Activated CD4-positive, alpha-beta T cell treated with anti-CD3 and anti-CD28 coated beads for 36 hours (primary cell): ENCODE measurements around the gene LIMS2. TPM values are rescaled to one million over a fixed set of nuclear protein-coding genes. Genes with fewer than 3 reads are reported as not detected.

Experiments used
- ATAC-seq: fragments of 200-7000 bp; cut with Tn5 transposase; one replicate; pipeline ENCODE4 v1.10.0; 2021; ENCODE audit warnings: mild to moderate bottlenecking, moderate library complexity
- CTCF ChIA-PET: fragments of 350-600 bp; sonication (Branson Sonifier 250); formaldehyde crosslinking; loops from one replicate; lab custom pipeline; 2021; ENCODE audit warnings: antibody characterized with exemption; lab: Charles Lee
- POLR2A ChIA-PET: fragments of 350-600 bp; sonication (Branson Sonifier 250); formaldehyde crosslinking; loops from one replicate; lab custom pipeline; 2021; ENCODE audit warnings: antibody characterized with exemption, inconsistent platforms; lab: Charles Lee
- DNase-seq: peaks from one replicate; pipeline ENCODE4 v3.0.0-alpha.2; 2020
- H3K27ac Mint-ChIP-seq: one replicate; pipeline ENCODE4 v1.8.0; 2021; ENCODE audit warnings: mixed read lengths
- H3K27me3 Mint-ChIP-seq: one replicate; pipeline ENCODE4 v1.8.0; 2021; ENCODE audit warnings: mixed read lengths
- H3K36me3 Mint-ChIP-seq: one replicate; pipeline ENCODE4 v1.8.0; 2021; ENCODE audit warnings: low read depth, mixed read lengths
- H3K4me1 Mint-ChIP-seq: one replicate; pipeline ENCODE4 v1.8.0; 2021; ENCODE audit warnings: mixed read lengths
- H3K4me3 Mint-ChIP-seq: one replicate; pipeline ENCODE4 v1.8.0; 2021; ENCODE audit warnings: mild to moderate bottlenecking, moderate library complexity, mixed read lengths
- H3K9me3 Mint-ChIP-seq: one replicate; pipeline ENCODE4 v1.8.0; 2021; ENCODE audit warnings: low read depth, mixed read lengths
- intact Hi-C, 2 experiments: fragments of 100-400 bp; cut with DNase I in 1 of 2; cut with micrococcal nuclease in 1 of 2; formaldehyde crosslinking; loops; one replicate each; pipeline versions ENCODE4 v1.14.2 to v1.15.1; 2022 to 2024; cut with DNase I, micrococcal nuclease
- total RNA-seq, 2 experiments: library from RNA; stranded (reverse); gene quantifications; one replicate each; pipeline ENCODE4 v1.2.3, GENCODE V29; 2021

LIMS2 gene
- total RNA-seq, 2 experiments from 2014 or later, result 16.4 to 19.3 TPM

DNA sequence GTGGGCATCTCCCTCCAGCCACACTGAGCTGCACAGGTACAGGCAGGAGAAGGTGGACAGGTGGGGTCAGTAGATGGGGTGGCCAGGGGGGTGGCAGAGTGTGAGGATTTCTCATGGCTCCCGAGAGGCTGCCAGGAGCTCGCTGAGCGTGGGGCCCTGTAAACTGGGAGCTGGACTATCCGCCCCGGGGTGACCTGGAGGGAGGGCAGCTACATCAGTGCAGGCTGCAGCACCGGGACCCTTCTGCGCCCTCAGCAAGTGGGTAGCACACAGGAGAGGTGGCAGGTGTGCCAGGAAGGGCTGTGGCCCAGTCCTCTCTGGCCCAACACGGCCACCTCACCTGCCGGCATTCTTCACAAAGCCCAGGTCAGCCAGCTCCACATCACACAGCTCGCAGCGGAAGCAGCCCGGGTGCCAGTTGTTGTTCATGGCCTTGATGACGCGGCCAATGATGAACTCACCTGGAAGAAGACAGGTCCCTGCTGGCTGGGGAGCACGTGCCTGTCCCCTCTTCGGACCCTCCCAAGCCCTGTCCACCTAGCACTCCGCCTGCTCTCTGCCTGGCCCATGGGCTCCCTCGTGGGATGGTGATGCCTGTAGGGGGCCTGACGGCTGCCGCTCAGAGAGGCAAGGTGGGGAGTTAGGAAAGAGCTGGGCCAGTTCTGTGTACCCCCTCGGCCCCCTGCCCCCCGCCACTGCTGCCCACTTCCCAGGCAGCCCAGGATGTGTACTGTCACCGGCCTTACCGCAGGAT, 21.1 kb downstream of the LIMS2 start:
- POLR2A ChIA-PET, result no interaction called here
- no peaks in the 10 kb centered on the region for H3K27me3 Mint-ChIP-seq
- H3K4me3 Mint-ChIP-seq, result no peak overlapping the region
- no peak for DNase-seq
- CTCF ChIA-PET, result interaction anchor here (0.5 to 8.5 kb wide), 5 partner anchors 10 to 528 kb away, joined by 3 to 145 read pairs (median 6); no protein-coding TSS in a partner anchor
- peaks cover 3% of the 10 kb centered on the region for H3K4me1 Mint-ChIP-seq
- H3K27ac Mint-ChIP-seq, result no peak overlapping the region
- intact Hi-C loops, result loop anchor here in 1 of 2 experiments (5.0 kb wide), 1 partner anchor 177 kb away; no protein-coding TSS in a partner anchor
- no peaks in the 10 kb centered on the region for H3K36me3 Mint-ChIP-seq
- no peaks in the 10 kb centered on the region for H3K9me3 Mint-ChIP-seq
- ATAC-seq, result no peak

DNA sequence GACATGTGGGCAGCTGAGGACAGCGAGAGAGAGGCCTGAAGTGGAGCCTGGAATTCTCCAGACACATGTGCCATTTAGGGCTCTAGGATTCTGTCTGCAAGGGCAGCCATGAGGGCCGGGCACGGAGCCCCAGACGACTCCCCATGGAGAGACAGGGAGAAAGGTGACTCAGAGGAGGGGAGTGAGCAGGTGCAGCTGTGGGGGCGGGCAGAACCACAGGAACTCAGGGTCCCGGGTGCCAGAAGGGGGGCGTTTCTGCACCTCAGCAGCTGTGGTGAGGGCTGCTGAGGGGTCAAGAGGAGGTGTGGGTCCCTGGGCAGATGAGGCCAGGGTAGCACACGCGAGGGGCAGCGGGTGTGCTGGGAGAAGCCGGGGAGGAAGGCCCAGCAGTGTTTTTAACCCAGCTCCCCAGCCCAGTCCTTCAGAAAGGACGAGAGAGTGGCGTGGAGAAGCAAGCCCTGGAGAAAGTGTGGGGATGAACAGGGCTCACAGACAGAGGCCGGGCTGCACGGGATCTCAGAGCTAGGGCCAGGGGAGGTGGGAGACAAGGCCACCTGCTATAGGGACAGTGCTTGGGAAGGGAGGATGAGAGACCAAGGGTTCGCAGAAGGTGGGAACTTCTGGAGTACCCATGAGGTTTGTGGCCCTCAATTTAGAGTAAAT, 21.8 kb downstream of the LIMS2 start:
- Mint-ChIP-seq H3K27ac (no peak overlapping the region), H3K27me3 (no peaks in the 10 kb centered on the region), H3K9me3 (no peaks in the 10 kb centered on the region), H3K4me1 (peaks cover 7% of the 10 kb centered on the region), H3K36me3 (no peaks in the 10 kb centered on the region), H3K4me3 (no peak overlapping the region)
- ChIA-PET POLR2A (no interaction called here), CTCF (interaction anchor here (0.5 to 8.5 kb wide), 5 partner anchors 10 to 527 kb away, joined by 3 to 145 read pairs (median 6); no protein-coding TSS in a partner anchor)
- ATAC-seq (no peak), DNase-seq (no peak)
- intact Hi-C loops, result loop anchor here in 1 of 2 experiments (5.0 kb wide), 1 partner anchor 176 kb away; no protein-coding TSS in a partner anchor

DNA sequence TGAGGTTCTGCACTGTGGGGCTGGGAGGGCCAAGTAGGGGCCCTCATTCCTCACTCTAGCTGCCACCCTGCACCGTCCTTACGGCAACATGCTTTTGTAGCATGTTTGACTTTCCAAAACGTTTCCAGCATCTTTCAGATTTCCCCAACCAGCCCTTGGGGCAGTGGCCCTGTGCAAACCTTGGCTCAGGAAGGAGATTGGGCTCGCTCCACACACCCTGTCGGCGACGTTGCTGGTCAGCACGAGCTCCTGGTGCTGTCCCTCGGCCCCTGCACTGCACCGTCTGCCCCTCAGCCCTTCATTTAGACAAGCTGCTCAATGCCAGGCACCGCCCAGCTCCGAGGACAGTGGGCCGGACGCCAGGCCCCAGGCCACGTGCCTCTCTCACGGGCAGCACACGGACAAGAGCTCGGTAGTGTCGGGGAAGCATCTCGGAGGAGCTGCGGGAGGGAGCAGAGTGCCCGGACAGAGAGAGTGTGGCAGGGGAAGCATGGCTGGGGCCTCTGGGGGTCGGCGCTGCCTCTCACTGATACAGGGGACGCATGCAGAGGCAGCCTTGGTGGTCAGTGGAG, 22.5 kb downstream of the LIMS2 start:
- intact Hi-C loops, result loop anchor here in 1 of 2 experiments (5.0 kb wide), 1 partner anchor 176 kb away; no protein-coding TSS in a partner anchor
- Mint-ChIP-seq H3K27me3 (no peaks in the 10 kb centered on the region), H3K27ac (no peak overlapping the region), H3K36me3 (no peaks in the 10 kb centered on the region), H3K4me1 (peaks cover 10% of the 10 kb centered on the region), H3K4me3 (no peak overlapping the region), H3K9me3 (no peaks in the 10 kb centered on the region)
- ChIA-PET CTCF (interaction anchor here (0.6 to 8.5 kb wide), 8 partner anchors 9 to 103 kb away, joined by 3 to 145 read pairs (median 4); no protein-coding TSS in a partner anchor), POLR2A (no interaction called here)
- ATAC-seq (no peak), DNase-seq (no peak)

DNA sequence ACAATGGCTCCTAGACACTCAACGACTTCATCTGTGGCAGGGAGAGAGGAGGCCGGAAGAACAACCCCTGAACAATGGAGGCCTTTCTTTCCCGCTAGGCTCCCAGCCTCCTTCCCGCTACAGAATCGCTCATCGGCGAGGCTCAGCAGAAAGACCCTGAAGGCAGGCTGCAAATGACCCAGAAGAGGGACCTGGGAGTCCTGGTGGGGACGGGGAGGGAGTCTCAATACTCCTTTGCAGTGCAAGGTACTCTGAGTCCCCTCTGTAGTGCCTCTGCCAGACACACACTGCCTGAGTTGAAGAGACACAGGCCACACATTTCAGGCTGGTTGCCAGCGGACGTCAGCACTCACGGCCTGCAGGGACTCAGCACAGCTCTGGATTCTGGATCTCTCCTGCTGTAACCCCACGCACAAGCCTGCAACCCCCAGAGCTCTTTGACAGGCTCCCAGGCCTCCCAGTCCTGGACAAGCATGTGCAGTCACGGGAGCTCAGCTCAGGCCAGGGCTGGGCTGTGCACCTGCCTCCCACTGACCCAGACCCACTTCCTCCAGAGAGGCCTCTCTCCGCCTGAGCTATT, 23.3 kb downstream of the LIMS2 start:
- CTCF ChIA-PET, result interaction anchor here (0.6 to 8.5 kb wide), 7 partner anchors 8 to 102 kb away, joined by 3 to 145 read pairs (median 3); no protein-coding TSS in a partner anchor
- H3K9me3 Mint-ChIP-seq, result no peaks in the 10 kb centered on the region
- H3K36me3 Mint-ChIP-seq, result no peaks in the 10 kb centered on the region
- H3K27me3 Mint-ChIP-seq, result no peaks in the 10 kb centered on the region
- no peak overlapping the region for H3K4me3 Mint-ChIP-seq
- DNase-seq, result no peak
- no peak overlapping the region for H3K27ac Mint-ChIP-seq
- peaks cover 10% of the 10 kb centered on the region for H3K4me1 Mint-ChIP-seq
- ATAC-seq, result no peak
- intact Hi-C loops, result loop anchor here in 1 of 2 experiments (5.0 kb wide), 1 partner anchor 175 kb away; no protein-coding TSS in a partner anchor
- POLR2A ChIA-PET, result no interaction called here

DNA sequence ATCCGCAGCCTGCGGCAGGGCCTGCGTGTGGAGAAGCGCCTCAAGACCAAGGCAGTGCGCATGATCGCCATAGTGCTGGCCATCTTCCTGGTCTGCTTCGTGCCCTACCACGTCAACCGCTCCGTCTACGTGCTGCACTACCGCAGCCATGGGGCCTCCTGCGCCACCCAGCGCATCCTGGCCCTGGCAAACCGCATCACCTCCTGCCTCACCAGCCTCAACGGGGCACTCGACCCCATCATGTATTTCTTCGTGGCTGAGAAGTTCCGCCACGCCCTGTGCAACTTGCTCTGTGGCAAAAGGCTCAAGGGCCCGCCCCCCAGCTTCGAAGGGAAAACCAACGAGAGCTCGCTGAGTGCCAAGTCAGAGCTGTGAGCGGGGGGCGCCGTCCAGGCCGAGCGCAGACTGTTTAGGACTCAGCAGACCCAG, 23.9 kb downstream of the LIMS2 start:
- Mint-ChIP-seq H3K4me3 (no peak overlapping the region), H3K27me3 (no peaks in the 10 kb centered on the region), H3K4me1 (peaks cover 10% of the 10 kb centered on the region), H3K9me3 (no peaks in the 10 kb centered on the region), H3K36me3 (no peaks in the 10 kb centered on the region), H3K27ac (no peak overlapping the region)
- POLR2A ChIA-PET, result no interaction called here
- ATAC-seq, result no peak
- intact Hi-C loops, result loop anchor here in 1 of 2 experiments (5.0 kb wide), 1 partner anchor 174 kb away; no protein-coding TSS in a partner anchor
- no peak for DNase-seq
- CTCF ChIA-PET, result interaction anchor here (1.0 to 8.5 kb wide), 4 partner anchors 32 to 231 kb away, joined by 3 to 145 read pairs (median 4); no protein-coding TSS in a partner anchor

DNA sequence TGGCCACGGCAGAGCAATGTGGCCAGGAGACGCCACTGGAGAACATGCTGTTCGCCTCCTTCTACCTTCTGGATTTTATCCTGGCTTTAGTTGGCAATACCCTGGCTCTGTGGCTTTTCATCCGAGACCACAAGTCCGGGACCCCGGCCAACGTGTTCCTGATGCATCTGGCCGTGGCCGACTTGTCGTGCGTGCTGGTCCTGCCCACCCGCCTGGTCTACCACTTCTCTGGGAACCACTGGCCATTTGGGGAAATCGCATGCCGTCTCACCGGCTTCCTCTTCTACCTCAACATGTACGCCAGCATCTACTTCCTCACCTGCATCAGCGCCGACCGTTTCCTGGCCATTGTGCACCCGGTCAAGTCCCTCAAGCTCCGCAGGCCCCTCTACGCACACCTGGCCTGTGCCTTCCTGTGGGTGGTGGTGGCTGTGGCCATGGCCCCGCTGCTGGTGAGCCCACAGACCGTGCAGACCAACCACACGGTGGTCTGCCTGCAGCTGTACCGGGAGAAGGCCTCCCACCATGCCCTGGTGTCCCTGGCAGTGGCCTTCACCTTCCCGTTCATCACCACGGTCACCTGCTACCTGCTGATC, 24.4 kb downstream of the LIMS2 start:
- DNase-seq (no peak), ATAC-seq (no peak)
- Mint-ChIP-seq H3K4me1 (peaks cover 10% of the 10 kb centered on the region), H3K27ac (no peak overlapping the region), H3K36me3 (no peaks in the 10 kb centered on the region), H3K9me3 (no peaks in the 10 kb centered on the region), H3K4me3 (no peak overlapping the region), H3K27me3 (no peaks in the 10 kb centered on the region)
- ChIA-PET POLR2A (no interaction called here), CTCF (interaction anchor here (0.6 to 8.5 kb wide), 17 partner anchors 11 to 534 kb away, joined by 3 to 145 read pairs (median 4); no protein-coding TSS in a partner anchor)
- intact Hi-C loops, result loop anchor here in 1 of 2 experiments (5.0 kb wide), 1 partner anchor 174 kb away; no protein-coding TSS in a partner anchor

DNA sequence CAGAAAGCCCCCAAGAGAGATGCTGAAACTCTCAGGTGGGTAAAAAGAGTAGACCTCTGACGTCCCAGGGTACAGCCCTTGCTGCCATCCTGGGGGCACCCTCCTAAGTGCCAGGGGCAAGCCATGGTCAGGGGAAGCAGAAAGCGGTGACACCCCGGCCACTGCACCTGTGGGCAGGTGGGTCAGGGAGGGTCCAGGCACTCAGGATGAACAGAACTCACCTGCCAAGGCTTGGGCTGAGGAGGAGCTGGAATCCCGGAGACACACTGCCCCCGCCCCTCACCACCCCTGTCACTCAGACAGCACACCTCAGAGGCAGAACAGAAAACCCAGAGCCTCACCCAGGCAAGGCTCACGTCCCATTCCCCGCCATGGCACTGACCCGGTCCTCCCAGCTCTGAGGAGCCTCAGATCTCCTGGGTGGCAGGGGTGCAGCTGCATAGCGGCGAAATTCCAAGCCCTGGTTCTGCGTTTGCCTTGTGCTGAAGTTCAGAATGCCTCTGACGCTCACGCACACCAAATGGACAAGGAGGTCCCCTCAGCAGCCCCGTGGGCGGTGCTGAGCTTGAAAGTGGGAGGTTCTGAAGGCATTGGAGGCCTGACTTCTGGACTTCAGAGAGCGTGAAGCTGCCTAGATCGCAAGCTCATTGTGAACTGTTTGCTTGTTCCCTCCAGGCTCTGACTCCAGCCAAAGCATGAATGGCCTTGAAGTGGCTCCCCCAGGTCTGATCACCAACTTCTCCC, 25.1 kb downstream of the LIMS2 start:
- CTCF ChIA-PET, result interaction anchor here (0.6 to 8.5 kb wide), 27 partner anchors 10 to 534 kb away, joined by 3 to 145 read pairs (median 4); partner anchors contain the start of gene LIMS2
- intact Hi-C loops, result loop anchor here in 1 of 2 experiments (5.0 kb wide), 1 partner anchor 173 kb away; no protein-coding TSS in a partner anchor
- Mint-ChIP-seq H3K9me3 (no peaks in the 10 kb centered on the region), H3K27me3 (no peaks in the 10 kb centered on the region), H3K36me3 (no peaks in the 10 kb centered on the region), H3K4me1 (peaks cover 10% of the 10 kb centered on the region), H3K4me3 (no peak overlapping the region), H3K27ac (no peak overlapping the region)
- DNase-seq, result no peak
- POLR2A ChIA-PET, result interaction anchor here (0.5 to 1.9 kb wide), 3 partner anchors 54 to 83 kb away, joined by 3 to 8 read pairs (median 3); no protein-coding TSS in a partner anchor
- ATAC-seq, result peak; percentile 20

DNA sequence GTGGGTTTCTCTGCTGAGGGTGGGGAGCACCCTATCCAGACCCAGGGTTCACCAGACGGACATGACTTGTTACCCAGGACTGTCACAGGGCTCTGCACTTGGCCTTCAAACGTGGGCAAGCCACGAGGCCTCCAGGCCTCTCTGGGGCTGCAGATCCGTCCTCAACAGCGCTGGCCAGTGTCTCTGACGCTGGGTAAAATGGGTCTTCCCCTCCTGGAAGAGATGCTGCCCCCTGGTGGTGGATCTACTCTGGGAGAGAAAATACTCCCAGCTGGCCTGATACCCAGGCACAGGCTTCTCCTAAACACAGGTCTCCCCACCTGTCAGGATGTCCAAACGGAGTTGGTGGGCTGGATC, 25.7 kb downstream of the LIMS2 start:
- ATAC-seq, result peak; percentile 85
- no peaks in the 10 kb centered on the region for H3K27me3 Mint-ChIP-seq
- ChIA-PET CTCF (interaction anchor here (0.5 to 8.5 kb wide), 23 partner anchors 10 to 533 kb away, joined by 3 to 145 read pairs (median 4); partner anchors contain the start of gene LIMS2), POLR2A (interaction anchor here (0.5 to 1.9 kb wide), 3 partner anchors 55 to 82 kb away, joined by 3 to 8 read pairs (median 3); no protein-coding TSS in a partner anchor)
- intact Hi-C loops, result loop anchor here (1.0 to 10.0 kb wide), 6 partner anchors 53 to 455 kb away; partner anchors contain the start of genes IWS1 (in 1 of the 2) and SFT2D3 (in 1 of the 2)
- no peak overlapping the region for H3K4me3 Mint-ChIP-seq
- no peaks in the 10 kb centered on the region for H3K36me3 Mint-ChIP-seq
- H3K9me3 Mint-ChIP-seq, result no peaks in the 10 kb centered on the region
- DNase-seq, result peak; percentile 92
- H3K27ac Mint-ChIP-seq, result no peak overlapping the region
- H3K4me1 Mint-ChIP-seq, result peaks cover 10% of the 10 kb centered on the region

DNA sequence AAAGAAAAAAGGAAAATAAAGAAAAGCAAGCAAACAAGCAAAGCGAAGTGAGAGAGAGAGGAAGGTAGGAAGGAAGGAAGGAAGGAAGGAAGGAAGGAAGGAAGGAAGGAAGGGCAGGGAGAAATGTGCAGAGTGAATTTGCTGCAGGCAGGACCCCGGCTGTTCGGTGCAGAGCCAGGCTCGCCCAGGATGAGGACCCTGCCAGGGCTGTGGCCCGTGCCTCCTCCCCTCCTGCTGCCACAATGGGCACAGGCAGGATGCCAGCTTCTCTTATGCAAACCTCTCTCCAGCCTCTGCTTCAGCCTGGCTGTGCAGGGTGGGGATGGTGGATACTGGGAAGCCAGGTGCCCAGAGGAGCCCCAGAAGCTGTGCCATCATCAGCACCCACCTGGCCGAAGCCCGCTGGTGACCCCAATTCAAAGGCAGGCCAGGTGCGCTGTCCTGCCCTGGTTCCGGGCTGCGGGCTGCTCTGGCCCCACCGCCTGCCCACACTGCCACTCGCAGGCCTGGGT, 26.2 kb downstream of the LIMS2 start:
- Mint-ChIP-seq H3K27ac (no peak overlapping the region), H3K36me3 (no peaks in the 10 kb centered on the region), H3K4me3 (no peak overlapping the region), H3K9me3 (no peaks in the 10 kb centered on the region), H3K27me3 (no peaks in the 10 kb centered on the region), H3K4me1 (peaks cover 10% of the 10 kb centered on the region)
- intact Hi-C loops, result loop anchor here (1.0 to 10.0 kb wide), 5 partner anchors 53 to 454 kb away; partner anchors contain the start of genes IWS1 (in 1 of the 2) and SFT2D3 (in 1 of the 2)
- ChIA-PET CTCF (interaction anchor here (0.5 to 8.5 kb wide), 17 partner anchors 9 to 413 kb away, joined by 3 to 145 read pairs (median 3); no protein-coding TSS in a partner anchor), POLR2A (interaction anchor here (0.7 to 1.9 kb wide), 2 partner anchors 55 to 58 kb away, joined by 3 to 8 read pairs; no protein-coding TSS in a partner anchor)
- ATAC-seq, result peak; percentile 47
- no peak for DNase-seq
